ENCODE results near the gene PTOV1. TPM values are rescaled to one million over a fixed set of nuclear protein-coding genes. Genes with fewer than 3 reads are reported as not detected.
A peak's percentile ranks its signal among the peaks of the same experiment; 100 is the strongest.

The PTOV1 gene
- total and polyA plus RNA-seq, 2 of the 13 experiments (the other 11 are each of a cell fraction or from before 2014, with no cell fraction given): 63.5 to 68.5 TPM

DNA sequence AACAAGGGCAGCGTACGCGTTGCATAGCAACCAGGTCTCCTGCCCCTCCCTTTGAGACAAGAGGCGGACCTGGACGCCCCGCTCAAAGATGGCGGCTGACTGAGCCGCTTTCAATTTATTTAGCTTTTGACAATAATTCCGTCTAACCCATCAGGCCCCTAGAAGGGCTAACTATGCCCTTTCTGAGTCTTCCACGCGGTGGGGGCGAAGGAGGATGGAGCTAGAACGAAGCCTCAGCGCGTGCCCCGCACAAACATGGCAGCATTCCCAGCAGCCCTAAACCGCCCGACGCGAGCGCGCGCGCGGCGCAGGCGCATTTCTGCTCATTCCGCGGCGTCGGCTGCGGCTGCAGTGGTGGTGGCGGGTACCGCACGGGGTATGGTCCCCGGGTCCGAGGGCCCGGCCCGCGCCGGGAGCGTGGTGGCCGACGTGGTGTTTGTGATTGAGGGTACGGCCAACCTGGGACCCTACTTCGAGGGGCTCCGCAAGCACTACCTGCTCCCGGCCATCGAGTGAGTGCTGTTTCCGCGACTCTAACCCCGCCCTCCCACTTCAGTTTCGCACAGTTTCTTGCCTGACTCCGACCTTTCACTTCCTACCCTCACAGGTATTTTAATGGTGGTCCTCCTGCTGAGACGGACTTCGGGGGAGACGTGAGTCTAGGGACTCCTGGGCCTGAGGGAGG, 32.9 kb upstream of the PTOV1 start, which contains the start of gene MED25 (continued):
- no peak for TF ChIP-seq ZNF7 (CRISPR knock-in tag; IDR thresholded peaks at IDR 0.05)
- TF ChIP-seq ZFP36 (IDR thresholded peaks at IDR 0.05; ENCODE audit: borderline replicate concordance, low read depth, low read length, partially characterized antibody): no peak
- TF ChIP-seq NR2F1 (CRISPR knock-in tag; IDR thresholded peaks at IDR 0.05): no peak
- no peak for TF ChIP-seq POGZ (CRISPR knock-in tag; IDR thresholded peaks at IDR 0.05)
- peak; percentile 69 for TF ChIP-seq ASH2L (IDR thresholded peaks at IDR 0.05; ENCODE audit: insufficient read length, low read depth, low read length)
- TF ChIP-seq TCF7 (IDR thresholded peaks at IDR 0.05; ENCODE audit: low read depth): no peak
- TF ChIP-seq, protein P1, sequence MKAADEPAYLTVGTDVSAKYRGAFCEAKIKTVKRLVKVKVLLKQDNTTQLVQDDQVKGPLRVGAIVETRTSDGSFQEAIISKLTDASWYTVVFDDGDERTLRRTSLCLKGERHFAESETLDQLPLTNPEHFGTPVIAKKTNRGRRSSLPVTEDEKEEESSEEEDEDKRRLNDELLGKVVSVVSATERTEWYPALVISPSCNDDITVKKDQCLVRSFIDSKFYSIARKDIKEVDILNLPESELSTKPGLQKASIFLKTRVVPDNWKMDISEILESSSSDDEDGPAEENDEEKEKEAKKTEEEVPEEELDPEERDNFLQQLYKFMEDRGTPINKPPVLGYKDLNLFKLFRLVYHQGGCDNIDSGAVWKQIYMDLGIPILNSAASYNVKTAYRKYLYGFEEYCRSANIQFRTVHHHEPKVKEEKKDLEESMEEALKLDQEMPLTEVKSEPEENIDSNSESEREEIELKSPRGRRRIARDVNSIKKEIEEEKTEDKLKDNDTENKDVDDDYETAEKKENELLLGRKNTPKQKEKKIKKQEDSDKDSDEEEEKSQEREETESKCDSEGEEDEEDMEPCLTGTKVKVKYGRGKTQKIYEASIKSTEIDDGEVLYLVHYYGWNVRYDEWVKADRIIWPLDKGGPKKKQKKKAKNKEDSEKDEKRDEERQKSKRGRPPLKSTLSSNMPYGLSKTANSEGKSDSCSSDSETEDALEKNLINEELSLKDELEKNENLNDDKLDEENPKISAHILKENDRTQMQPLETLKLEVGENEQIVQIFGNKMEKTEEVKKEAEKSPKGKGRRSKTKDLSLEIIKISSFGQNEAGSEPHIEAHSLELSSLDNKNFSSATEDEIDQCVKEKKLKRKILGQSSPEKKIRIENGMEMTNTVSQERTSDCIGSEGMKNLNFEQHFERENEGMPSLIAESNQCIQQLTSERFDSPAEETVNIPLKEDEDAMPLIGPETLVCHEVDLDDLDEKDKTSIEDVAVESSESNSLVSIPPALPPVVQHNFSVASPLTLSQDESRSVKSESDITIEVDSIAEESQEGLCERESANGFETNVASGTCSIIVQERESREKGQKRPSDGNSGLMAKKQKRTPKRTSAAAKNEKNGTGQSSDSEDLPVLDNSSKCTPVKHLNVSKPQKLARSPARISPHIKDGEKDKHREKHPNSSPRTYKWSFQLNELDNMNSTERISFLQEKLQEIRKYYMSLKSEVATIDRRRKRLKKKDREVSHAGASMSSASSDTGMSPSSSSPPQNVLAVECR (CRISPR knock-in tag; IDR thresholded peaks at IDR 0.05; ENCODE audit: borderline replicate concordance): peak; percentile 55
- TF ChIP-seq, protein P2, sequence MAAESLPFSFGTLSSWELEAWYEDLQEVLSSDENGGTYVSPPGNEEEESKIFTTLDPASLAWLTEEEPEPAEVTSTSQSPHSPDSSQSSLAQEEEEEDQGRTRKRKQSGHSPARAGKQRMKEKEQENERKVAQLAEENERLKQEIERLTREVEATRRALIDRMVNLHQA (CRISPR knock-in tag; IDR thresholded peaks at IDR 0.05): no peak
- TF ChIP-seq ARID2 (CRISPR knock-in tag; IDR thresholded peaks at IDR 0.05; ENCODE audit: borderline replicate concordance): no peak
- TF ChIP-seq GATAD1 (CRISPR knock-in tag; IDR thresholded peaks at IDR 0.05): peak; percentile 77
- no peak for TF ChIP-seq ZNF552 (CRISPR knock-in tag; IDR thresholded peaks at IDR 0.05; ENCODE audit: borderline replicate concordance)
- TF ChIP-seq, protein P3, sequence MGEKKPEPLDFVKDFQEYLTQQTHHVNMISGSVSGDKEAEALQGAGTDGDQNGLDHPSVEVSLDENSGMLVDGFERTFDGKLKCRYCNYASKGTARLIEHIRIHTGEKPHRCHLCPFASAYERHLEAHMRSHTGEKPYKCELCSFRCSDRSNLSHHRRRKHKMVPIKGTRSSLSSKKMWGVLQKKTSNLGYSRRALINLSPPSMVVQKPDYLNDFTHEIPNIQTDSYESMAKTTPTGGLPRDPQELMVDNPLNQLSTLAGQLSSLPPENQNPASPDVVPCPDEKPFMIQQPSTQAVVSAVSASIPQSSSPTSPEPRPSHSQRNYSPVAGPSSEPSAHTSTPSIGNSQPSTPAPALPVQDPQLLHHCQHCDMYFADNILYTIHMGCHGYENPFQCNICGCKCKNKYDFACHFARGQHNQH (CRISPR knock-in tag; IDR thresholded peaks at IDR 0.05): no peak
- TF ChIP-seq, protein P4, sequence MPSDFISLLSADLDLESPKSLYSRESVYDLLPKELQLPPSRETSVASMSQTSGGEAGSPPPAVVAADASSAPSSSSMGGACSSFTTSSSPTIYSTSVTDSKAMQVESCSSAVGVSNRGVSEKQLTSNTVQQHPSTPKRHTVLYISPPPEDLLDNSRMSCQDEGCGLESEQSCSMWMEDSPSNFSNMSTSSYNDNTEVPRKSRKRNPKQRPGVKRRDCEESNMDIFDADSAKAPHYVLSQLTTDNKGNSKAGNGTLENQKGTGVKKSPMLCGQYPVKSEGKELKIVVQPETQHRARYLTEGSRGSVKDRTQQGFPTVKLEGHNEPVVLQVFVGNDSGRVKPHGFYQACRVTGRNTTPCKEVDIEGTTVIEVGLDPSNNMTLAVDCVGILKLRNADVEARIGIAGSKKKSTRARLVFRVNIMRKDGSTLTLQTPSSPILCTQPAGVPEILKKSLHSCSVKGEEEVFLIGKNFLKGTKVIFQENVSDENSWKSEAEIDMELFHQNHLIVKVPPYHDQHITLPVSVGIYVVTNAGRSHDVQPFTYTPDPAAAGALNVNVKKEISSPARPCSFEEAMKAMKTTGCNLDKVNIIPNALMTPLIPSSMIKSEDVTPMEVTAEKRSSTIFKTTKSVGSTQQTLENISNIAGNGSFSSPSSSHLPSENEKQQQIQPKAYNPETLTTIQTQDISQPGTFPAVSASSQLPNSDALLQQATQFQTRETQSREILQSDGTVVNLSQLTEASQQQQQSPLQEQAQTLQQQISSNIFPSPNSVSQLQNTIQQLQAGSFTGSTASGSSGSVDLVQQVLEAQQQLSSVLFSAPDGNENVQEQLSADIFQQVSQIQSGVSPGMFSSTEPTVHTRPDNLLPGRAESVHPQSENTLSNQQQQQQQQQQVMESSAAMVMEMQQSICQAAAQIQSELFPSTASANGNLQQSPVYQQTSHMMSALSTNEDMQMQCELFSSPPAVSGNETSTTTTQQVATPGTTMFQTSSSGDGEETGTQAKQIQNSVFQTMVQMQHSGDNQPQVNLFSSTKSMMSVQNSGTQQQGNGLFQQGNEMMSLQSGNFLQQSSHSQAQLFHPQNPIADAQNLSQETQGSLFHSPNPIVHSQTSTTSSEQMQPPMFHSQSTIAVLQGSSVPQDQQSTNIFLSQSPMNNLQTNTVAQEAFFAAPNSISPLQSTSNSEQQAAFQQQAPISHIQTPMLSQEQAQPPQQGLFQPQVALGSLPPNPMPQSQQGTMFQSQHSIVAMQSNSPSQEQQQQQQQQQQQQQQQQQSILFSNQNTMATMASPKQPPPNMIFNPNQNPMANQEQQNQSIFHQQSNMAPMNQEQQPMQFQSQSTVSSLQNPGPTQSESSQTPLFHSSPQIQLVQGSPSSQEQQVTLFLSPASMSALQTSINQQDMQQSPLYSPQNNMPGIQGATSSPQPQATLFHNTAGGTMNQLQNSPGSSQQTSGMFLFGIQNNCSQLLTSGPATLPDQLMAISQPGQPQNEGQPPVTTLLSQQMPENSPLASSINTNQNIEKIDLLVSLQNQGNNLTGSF (CRISPR knock-in tag; IDR thresholded peaks at IDR 0.05): 0 out of 2 replicates have a peak, but pooled peaks have one; percentile 47
- TF ChIP-seq CENPT (CRISPR knock-in tag; IDR thresholded peaks at IDR 0.05; ENCODE audit: low read depth): no peak
- TF ChIP-seq, protein P5, sequence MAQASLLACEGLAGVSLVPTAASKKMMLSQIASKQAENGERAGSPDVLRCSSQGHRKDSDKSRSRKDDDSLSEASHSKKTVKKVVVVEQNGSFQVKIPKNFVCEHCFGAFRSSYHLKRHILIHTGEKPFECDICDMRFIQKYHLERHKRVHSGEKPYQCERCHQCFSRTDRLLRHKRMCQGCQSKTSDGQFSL (CRISPR knock-in tag; IDR thresholded peaks at IDR 0.05): no peak; the same call in 1 of the 2 replicates
- TF ChIP-seq MTF2 (CRISPR knock-in tag; IDR thresholded peaks at IDR 0.05; ENCODE audit: borderline replicate concordance): no peak
- peak; percentile 83 for TF ChIP-seq KAT8 (CRISPR knock-in tag; IDR thresholded peaks at IDR 0.05)

Data from HepG2 (cell line).